Activated T-cell treated with anti-CD3 and anti-CD28 coated beads, Interleukin-2, amount 50 U/mL, for 72 hours (primary cell): ENCODE results near the gene ACIN1. TPM values are rescaled to one million over a fixed set of nuclear protein-coding genes. Genes with fewer than 3 reads are reported as not detected.

Experiments used
- ATAC-seq, 2 donors: fragments of 150-1000 bp; cut with Tn5 transposase; replicated peaks in 1 of 2; 2 replicates each; pipeline ENCODE4 v1.10.0; 2021; ENCODE audit warnings: moderate library complexity in 2 of 2, mild to moderate bottlenecking in 1 of 2
- DNase-seq, 2 donors: peaks; one replicate each; pipeline ENCODE4 v3.0.0; 2021 to 2022; ENCODE audit warnings: mixed read lengths in 1 of 2
- H3K27ac Mint-ChIP-seq: one replicate; pipeline ENCODE4 v1.8.0; 2022; ENCODE audit warnings: mild to moderate bottlenecking, moderate library complexity, mixed read lengths
- H3K27me3 Mint-ChIP-seq: one replicate; pipeline ENCODE4 v1.8.0; 2022; ENCODE audit warnings: low read depth, mixed read lengths
- H3K36me3 Mint-ChIP-seq, 2 donors: one replicate each; pipeline ENCODE4 v1.8.0; 2022; ENCODE audit warnings: mixed read lengths in 2 of 2, mild to moderate bottlenecking in 1 of 2; ENCODE audit not compliant: insufficient read depth in 2 of 2
- H3K4me1 Mint-ChIP-seq: one replicate; pipeline ENCODE4 v1.8.0; 2022; ENCODE audit warnings: low read depth, mixed read lengths
- H3K4me3 Mint-ChIP-seq, 2 donors: one replicate each; pipeline ENCODE4 v1.8.0; 2022; ENCODE audit warnings: mild to moderate bottlenecking in 2 of 2, mixed read lengths in 2 of 2, moderate library complexity in 2 of 2
- H3K9me3 Mint-ChIP-seq, 2 donors: one replicate each; pipeline ENCODE4 v1.8.0; 2022; ENCODE audit warnings: mixed read lengths in 2 of 2
- total RNA-seq, 2 donors: library from RNA; stranded (reverse); gene quantifications; one replicate each; pipeline ENCODE4 v1.2.3, GENCODE V29; 2022

ACIN1 gene
- total RNA-seq, 2 donors from 2014 or later = 162 to 188 TPM

DNA sequence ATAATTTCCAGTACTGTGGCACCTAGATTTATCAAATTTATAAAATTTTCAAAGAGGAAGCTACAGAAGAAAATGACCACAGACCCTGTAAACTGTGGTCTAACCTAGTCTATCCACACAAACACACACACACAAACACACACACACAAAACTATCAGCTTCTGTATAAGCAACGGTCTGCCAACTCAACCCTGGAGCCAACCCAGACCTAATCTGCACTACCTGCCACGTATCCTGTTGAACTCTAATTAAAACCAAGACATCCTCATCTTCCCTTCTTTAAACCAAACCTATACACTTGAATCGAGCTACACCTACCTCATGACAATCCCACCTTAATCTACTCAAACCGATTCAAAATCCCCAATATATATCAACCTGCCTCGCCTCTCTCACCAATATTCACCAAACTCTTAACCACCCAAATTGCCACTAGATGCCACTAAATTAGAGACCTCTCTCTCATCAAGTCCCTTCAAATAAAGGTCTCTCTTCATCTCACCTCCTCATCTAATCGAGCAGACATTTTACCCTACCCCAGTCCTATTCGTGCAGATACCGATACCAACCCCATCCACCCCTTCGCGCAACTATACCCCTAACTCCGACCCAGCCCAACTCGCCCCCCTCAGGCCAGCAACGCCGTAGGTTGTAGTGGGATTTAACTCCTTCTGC, 808 bp downstream of the ACIN1 start:
- Mint-ChIP-seq H3K27me3 (no peaks in the 10 kb centered on the region), H3K4me3 (no peak overlapping the region), H3K36me3 (peaks cover 8 to 34% of the 10 kb centered on the region in 2 donors), H3K27ac (no peak overlapping the region), H3K4me1 (peaks cover 21% of the 10 kb centered on the region), H3K9me3 (no peaks in the 10 kb centered on the region)
- no peak for ATAC-seq
- peak in 1 of 2 donors; percentile 79 for DNase-seq

DNA sequence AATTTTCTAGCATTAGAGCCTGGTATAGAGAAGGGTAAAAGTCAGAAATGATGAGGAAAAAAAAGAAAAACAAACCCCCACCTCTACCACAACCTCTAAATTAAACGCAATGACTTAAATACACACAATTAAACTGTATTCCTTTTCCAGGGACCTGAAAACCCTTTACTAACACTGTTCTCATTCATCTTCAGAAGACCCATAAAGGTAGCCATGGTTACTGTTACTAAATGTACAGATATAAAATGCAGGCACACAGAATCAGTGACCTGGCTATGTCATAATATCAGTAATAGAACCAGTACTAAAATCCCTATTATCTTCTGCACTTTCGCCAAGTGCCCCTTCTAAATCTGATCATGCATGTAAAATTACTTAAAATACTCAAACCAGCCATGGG, 1.4 kb downstream of the ACIN1 start:
- peaks cover 23% of the 10 kb centered on the region for H3K4me1 Mint-ChIP-seq
- peaks cover 8 to 34% of the 10 kb centered on the region in 2 donors for H3K36me3 Mint-ChIP-seq
- H3K27me3 Mint-ChIP-seq = no peaks in the 10 kb centered on the region
- DNase-seq (no peak), ATAC-seq (no peak)
- no peaks in the 10 kb centered on the region for H3K9me3 Mint-ChIP-seq
- peak overlapping the region; percentile 82 for H3K27ac Mint-ChIP-seq
- H3K4me3 Mint-ChIP-seq = no peak overlapping the region

DNA sequence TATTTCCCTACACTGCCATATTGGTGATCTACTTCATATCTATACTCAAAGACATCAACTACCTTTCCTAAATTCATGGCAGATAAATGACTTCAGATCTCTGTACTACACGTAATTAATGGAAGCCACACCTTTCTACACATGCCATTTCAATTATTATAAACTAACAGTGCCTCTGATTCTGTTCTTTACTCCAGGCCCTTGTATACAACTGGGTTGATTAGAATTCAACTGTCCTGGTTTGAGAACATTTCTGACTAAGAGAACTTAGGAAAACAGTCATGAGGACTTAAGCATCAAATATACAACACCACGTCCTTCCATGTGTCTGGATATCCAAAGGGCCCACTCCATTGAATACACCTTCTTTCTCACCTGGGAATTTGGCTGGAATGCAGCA, 1.8 kb downstream of the ACIN1 start:
- Mint-ChIP-seq H3K27ac (peak overlapping the region; percentile 82), H3K9me3 (no peaks in the 10 kb centered on the region), H3K4me3 (no peak overlapping the region), H3K36me3 (peaks cover 8 to 34% of the 10 kb centered on the region in 2 donors), H3K27me3 (no peaks in the 10 kb centered on the region), H3K4me1 (peaks cover 23% of the 10 kb centered on the region)
- ATAC-seq = no peak
- no peak for DNase-seq

DNA sequence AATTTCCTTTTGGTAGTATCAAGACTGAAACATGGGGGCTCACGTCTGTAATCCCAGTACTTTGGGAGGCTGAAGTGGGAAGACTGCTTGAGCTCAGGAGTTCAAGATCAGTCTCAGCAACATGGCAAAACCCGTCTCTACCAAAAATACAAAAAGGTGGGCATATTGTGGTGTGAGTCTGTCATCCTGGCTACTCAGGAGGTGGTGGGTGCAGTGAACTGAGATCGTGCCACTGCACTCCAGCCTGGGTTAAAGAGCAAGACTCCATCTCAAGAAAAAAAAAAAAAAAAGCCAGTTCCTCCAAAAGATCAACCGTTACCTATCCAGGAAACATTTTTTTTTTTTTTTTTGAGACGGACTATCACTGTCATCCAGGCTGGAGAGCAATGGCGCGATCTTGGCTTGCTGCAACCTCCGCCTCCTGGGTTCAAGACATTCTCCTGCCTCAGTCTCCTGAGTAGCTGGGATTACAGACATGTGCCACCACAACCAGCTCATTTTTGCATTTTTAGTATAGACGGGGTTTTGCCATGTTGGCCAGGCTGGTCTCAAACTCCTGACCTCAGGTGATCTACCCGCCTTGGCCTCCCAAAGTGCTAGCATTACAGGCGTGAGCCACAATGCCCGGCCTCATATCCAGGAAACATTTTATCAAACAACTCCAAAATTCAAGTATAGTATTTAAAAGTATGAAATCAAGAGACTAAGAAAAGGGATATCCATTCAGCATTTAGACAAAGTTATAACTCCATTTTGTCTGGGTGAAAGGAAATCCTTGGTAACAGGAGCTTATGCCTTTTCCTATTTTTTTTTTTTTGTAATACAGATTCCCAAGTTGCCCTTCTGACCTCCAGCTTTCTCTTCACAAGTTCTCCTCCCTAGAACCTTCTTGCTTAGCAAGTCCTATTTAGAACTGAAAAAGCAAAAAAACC, 3.4 kb downstream of the ACIN1 start:
- no peak for ATAC-seq
- Mint-ChIP-seq H3K27ac (peak overlapping the region; percentile 82), H3K27me3 (no peaks in the 10 kb centered on the region), H3K4me1 (peaks cover 25% of the 10 kb centered on the region), H3K36me3 (peaks cover 10 to 39% of the 10 kb centered on the region in 2 donors), H3K9me3 (no peaks in the 10 kb centered on the region), H3K4me3 (no peak overlapping the region)
- DNase-seq = no peak

GRCh38 chr14:23090254-23090636, 4.7 kb downstream of the ACIN1 start:
- Mint-ChIP-seq H3K4me1 (peaks cover 34% of the 10 kb centered on the region), H3K27ac (peak overlapping the region; percentile 32), H3K9me3 (no peaks in the 10 kb centered on the region), H3K27me3 (no peaks in the 10 kb centered on the region), H3K4me3 (no peak overlapping the region), H3K36me3 (peaks cover 12 to 48% of the 10 kb centered on the region in 2 donors)
- DNase-seq (no peak), ATAC-seq (no peak)

GRCh38 chr14:23089498-23090253, 5.3 kb downstream of the ACIN1 start:
- DNase-seq (no peak), ATAC-seq (no peak)
- H3K27me3 Mint-ChIP-seq = no peaks in the 10 kb centered on the region
- H3K36me3 Mint-ChIP-seq = peaks cover 12 to 52% of the 10 kb centered on the region in 2 donors
- no peak overlapping the region for H3K4me3 Mint-ChIP-seq
- no peaks in the 10 kb centered on the region for H3K9me3 Mint-ChIP-seq
- no peak overlapping the region for H3K27ac Mint-ChIP-seq
- peaks cover 40% of the 10 kb centered on the region for H3K4me1 Mint-ChIP-seq

- Mint-ChIP-seq H3K4me3 (no peak overlapping the region), H3K9me3 (no peaks in the 10 kb centered on the region), H3K27me3 (no peaks in the 10 kb centered on the region), H3K27ac (peak overlapping the region; percentile 95), H3K4me1 (peaks cover 44% of the 10 kb centered on the region), H3K36me3 (peaks cover 10 to 51% of the 10 kb centered on the region in 2 donors)
- ATAC-seq (no peak), DNase-seq (no peak)
Observed at GRCh38 chr14:23086565-23086964, 8.4 kb downstream of the ACIN1 start.

DNA sequence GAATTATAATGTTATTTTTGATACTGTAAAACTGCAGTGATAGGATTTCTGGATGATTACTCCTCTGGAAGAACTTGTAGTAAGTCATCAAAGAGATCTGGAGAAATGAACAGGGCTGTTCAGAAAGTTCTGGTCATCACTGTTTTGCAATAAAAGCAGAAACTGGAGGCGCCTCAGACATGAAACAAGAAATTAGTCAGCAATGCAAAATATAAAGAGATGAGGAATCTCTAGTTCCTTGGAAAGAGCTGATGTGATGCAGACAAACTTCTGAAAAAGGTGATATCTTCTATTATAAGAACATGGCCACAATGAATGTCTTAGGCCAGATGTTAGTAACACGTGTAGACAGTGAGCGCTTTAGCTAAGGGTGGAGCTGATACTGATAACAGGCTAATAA, 9.5 kb downstream of the ACIN1 start:
- ATAC-seq (peak; percentile 65 to 87), DNase-seq (no peak)
- H3K36me3 Mint-ChIP-seq = peaks cover 15 to 53% of the 10 kb centered on the region in 2 donors
- H3K27me3 Mint-ChIP-seq = no peaks in the 10 kb centered on the region
- H3K9me3 Mint-ChIP-seq = no peaks in the 10 kb centered on the region
- H3K27ac Mint-ChIP-seq = peak overlapping the region; percentile 95
- peak overlapping the region; percentile 36 to 80 for H3K4me3 Mint-ChIP-seq
- H3K4me1 Mint-ChIP-seq = peaks cover 47% of the 10 kb centered on the region

DNA sequence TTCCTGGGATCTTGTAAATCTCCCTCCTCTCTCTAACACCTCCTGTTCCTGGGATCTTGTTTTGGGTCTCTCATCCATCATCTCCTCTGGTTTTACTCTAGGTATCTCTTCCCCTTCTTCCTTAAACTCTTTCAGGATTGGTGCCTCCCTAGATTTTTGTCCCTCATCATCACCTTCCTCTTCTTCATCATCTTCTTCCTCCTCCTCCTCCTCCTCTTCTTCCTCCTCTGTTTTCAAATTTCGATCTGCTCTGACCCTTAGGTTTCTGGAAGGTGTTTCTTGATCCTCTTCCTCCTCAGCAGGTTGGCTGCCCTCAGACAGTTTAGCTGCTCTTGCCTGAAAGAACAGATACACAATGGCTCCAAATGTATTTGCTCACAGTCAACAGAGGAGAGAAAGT, 14.5 kb downstream of the ACIN1 start:
- Mint-ChIP-seq H3K9me3 (no peaks in the 10 kb centered on the region), H3K4me1 (peaks cover 31% of the 10 kb centered on the region), H3K4me3 (no peak overlapping the region), H3K27me3 (no peaks in the 10 kb centered on the region), H3K36me3 (peaks cover 7 to 30% of the 10 kb centered on the region in 2 donors), H3K27ac (peak overlapping the region; percentile 82)
- no peak for DNase-seq
- ATAC-seq = no peak

DNA sequence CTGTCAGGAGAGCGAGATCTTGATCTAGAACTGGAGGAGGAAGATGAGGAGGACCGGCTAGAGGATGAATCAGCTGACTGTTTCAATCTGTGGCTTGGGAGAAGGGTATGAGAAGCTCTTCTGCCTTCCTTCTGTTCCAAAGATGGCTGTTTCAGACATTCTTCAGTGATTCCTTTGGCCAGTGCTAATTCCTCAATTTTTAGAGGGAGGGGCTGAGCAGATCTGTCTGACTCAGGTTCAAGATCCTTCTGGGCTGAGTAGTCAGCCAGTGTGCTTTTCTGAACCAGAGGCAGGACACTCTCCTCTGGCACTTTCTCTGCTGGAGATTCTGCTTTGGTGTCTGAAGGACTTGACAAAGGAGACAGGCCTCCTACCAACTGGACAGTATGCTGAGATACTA, 15.2 kb downstream of the ACIN1 start:
- H3K27me3 Mint-ChIP-seq = no peaks in the 10 kb centered on the region
- no peak for DNase-seq
- H3K27ac Mint-ChIP-seq = peak overlapping the region; percentile 82
- H3K36me3 Mint-ChIP-seq = peaks cover 7 to 26% of the 10 kb centered on the region in 2 donors
- no peaks in the 10 kb centered on the region for H3K9me3 Mint-ChIP-seq
- peaks cover 23% of the 10 kb centered on the region for H3K4me1 Mint-ChIP-seq
- no peak for ATAC-seq
- H3K4me3 Mint-ChIP-seq = no peak overlapping the region

- Mint-ChIP-seq H3K27ac (peak overlapping the region; percentile 71), H3K36me3 (peaks cover 7 to 23% of the 10 kb centered on the region in 2 donors)
- peak in 1 of 2 donors; percentile 59 for ATAC-seq
Observed at GRCh38 chr14:23078692-23079116, 16.2 kb downstream of the ACIN1 start.

GRCh38 chr14:23077962-23078361, 17.0 kb downstream of the ACIN1 start:
- no peak for ATAC-seq
- Mint-ChIP-seq H3K27ac (peak overlapping the region; percentile 46), H3K4me3 (no peak overlapping the region), H3K36me3 (peaks cover 7 to 18% of the 10 kb centered on the region in 2 donors), H3K27me3 (no peaks in the 10 kb centered on the region), H3K9me3 (no peaks in the 10 kb centered on the region), H3K4me1 (peaks cover 19% of the 10 kb centered on the region)
- no peak for DNase-seq

More at GRCh38 chr14:23078692-23079116, 16.2 kb downstream of the ACIN1 start:
- no peaks in the 10 kb centered on the region for H3K27me3 Mint-ChIP-seq
- H3K4me1 Mint-ChIP-seq = peaks cover 19% of the 10 kb centered on the region
- DNase-seq = no peak
- no peaks in the 10 kb centered on the region for H3K9me3 Mint-ChIP-seq
- H3K4me3 Mint-ChIP-seq = no peak overlapping the region
